ENCODE measurements around the gene TACSTD2. TPM values are rescaled to one million over a fixed set of nuclear protein-coding genes. Genes with fewer than 3 reads are reported as not detected.
"Not testable (repeated sequence)": the region's sequence is repeated elsewhere in the genome, so short reads cannot be mapped to it uniquely, and the experiment has no call there.

TACSTD2 gene
- total RNA-seq, 2 experiments from 2014 or later: 0.07 to 0.11 TPM

DNA sequence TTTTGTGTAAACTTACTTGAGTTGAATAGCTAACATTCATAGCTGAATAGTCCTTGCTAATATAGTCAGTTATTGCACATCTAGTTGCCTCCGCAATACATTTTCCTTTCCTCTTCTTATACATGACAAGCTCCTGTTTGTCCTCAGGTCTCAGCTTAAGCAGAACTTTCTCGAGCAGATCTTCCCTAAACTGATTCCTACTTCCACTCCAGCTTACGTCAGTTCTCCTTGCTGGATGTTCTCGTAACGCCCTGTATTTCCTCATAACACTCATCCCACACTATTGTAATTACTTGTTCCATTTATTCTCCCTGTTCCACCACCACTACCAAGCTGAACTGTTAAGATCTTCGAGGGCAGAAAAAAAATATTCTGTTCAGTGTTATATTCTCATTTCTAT lies 15.4 kb downstream of the TACSTD2 start:
- ChIA-PET CTCF (interaction anchor here (1.0 to 1.3 kb wide), 2 partner anchors 10 to 15 kb away, joined by 5 to 6 read pairs; partner anchors contain the start of gene OMA1), POLR2A (no interaction called here)
- ATAC-seq: no peak
- intact Hi-C loops (cut with DNase I, micrococcal nuclease): no loop called here
- no peak for DNase-seq
- no peaks in the 10 kb centered on the region for H3K36me3 Mint-ChIP-seq (ENCODE audit: low read depth)
- no peaks in the 10 kb centered on the region for H3K9me3 Mint-ChIP-seq (ENCODE audit: low read depth)
- H3K4me3 Mint-ChIP-seq: no peak overlapping the region
- no peaks in the 10 kb centered on the region for H3K4me1 Mint-ChIP-seq
- peaks cover 27% of the 10 kb centered on the region for H3K27me3 Mint-ChIP-seq
- no peak overlapping the region for H3K27ac Mint-ChIP-seq

DNA sequence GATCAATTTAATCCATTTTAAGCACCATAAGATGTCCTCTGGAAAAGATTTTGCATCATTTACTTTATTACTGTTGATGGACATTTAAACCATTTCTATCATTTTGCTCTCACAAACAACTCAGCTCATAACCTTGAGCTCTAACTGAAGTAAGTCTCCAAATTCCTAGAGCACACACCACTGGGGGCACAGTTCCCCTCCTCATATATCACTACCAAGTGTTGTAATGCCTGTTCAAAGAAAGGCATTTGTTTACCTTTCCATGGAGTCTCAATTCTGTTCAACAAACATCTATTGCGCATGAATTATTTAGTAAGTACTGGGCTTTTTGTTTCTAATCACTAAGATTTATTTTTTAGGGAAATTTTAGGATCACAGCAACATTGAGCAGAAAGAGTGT lies 21.7 kb downstream of the TACSTD2 start:
- no peaks in the 10 kb centered on the region for H3K4me1 Mint-ChIP-seq
- POLR2A ChIA-PET: no interaction called here
- CTCF ChIA-PET: no interaction called here
- no peak overlapping the region for H3K27ac Mint-ChIP-seq
- H3K36me3 Mint-ChIP-seq (ENCODE audit: low read depth): no peaks in the 10 kb centered on the region
- no peak for DNase-seq
- H3K27me3 Mint-ChIP-seq: peaks cover 14% of the 10 kb centered on the region
- no peak for ATAC-seq
- intact Hi-C loops (cut with DNase I, micrococcal nuclease): no loop called here
- no peak overlapping the region for H3K4me3 Mint-ChIP-seq
- H3K9me3 Mint-ChIP-seq (ENCODE audit: low read depth): no peaks in the 10 kb centered on the region

DNA sequence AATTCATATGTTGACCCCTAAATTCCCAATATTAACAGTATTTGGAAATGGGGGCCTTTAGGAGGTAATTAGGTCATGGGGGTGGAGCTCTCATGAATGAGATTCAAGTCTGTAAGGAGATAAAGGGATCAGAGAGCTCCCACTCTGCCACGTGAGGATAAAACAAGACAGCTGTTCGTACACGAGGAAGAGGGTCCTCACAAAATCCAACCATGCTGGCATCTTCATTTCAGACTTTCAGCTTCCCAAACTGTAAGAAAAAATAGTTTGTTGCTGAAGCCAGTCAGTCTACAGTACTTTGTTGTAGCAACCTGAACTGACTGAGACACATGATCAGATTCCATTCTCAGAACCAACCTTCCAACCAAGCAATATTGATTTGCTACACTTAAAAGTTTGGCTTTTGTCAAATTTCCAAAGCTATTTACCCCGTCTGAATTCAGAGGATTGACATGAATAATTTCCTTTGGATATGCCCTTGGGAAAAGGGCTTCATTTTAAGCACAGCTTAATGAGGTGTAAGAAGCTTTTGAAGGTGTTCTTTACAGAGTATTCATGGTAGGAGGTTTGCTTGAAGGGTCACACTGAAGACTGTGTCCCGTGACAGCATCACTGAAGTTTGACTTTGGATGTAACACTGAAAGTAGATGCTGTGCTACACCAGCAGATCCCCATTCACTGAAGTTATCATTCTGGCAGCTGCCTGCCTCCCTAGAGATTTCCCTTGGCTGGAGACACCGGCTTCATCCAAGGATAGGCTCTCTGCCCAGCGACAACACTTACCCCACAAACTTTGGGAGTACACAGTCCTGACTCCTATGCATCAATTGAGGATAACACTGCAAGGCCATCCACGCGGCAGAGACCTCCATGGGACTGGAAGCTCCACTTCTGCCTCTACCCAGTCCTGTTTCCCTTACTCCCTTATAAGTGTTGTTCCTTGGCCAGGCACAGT lies 25.6 kb downstream of the TACSTD2 start:
- ChIA-PET POLR2A (no interaction called here), CTCF (interaction anchor here (0.9 to 1.2 kb wide), 2 partner anchors 35 to 36 kb away, joined by 3 read pairs; no protein-coding TSS in a partner anchor)
- peaks cover 5% of the 10 kb centered on the region for H3K4me1 Mint-ChIP-seq
- DNase-seq: no peak
- H3K9me3 Mint-ChIP-seq (ENCODE audit: low read depth): no peaks in the 10 kb centered on the region
- H3K27ac Mint-ChIP-seq: no peak overlapping the region
- intact Hi-C loops (cut with DNase I, micrococcal nuclease): no loop called here
- peaks cover 8% of the 10 kb centered on the region for H3K27me3 Mint-ChIP-seq
- ATAC-seq: no peak
- no peak overlapping the region for H3K4me3 Mint-ChIP-seq
- no peaks in the 10 kb centered on the region for H3K36me3 Mint-ChIP-seq (ENCODE audit: low read depth)

DNA sequence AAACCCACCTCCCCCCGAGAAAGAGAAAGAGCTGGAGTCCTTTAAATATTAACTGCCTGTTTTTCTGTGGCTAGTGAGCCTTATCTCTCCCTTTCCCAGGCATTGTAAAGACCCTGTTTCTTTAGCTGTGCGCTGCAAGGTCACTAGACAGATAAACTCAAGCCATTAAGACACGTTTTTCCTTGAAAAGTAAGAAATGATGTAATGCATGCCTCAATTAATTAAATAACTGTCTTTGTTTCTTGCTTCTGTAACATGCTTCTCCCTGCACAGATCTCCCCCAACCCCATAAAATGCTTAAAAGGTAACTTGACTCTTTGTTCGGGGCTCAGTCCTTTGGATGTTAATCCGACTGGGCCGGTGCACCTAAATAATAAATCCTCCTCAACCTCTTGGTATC lies 27.8 kb downstream of the TACSTD2 start:
- intact Hi-C loops (cut with DNase I, micrococcal nuclease): loop anchor here in 1 of 2 experiments (10.0 kb wide), 1 partner anchor 1266 kb away; the partner anchor contains the start of gene HOOK1
- CTCF ChIA-PET: interaction anchor here (1.7 to 5.6 kb wide), 3 partner anchors 11 to 104 kb away, joined by 6 to 95 read pairs (median 14); no protein-coding TSS in a partner anchor
- ATAC-seq; H3K27ac Mint-ChIP-seq; H3K36me3 Mint-ChIP-seq (ENCODE audit: low read depth); H3K4me3 Mint-ChIP-seq; DNase-seq; H3K27me3 Mint-ChIP-seq; H3K9me3 Mint-ChIP-seq (ENCODE audit: low read depth): not testable (repeated sequence)
- H3K4me1 Mint-ChIP-seq: peaks cover 15% of the 10 kb centered on the region
- POLR2A ChIA-PET: interaction anchor here (0.5 kb wide), 1 partner anchor 146 kb away, joined by 7 read pairs; no protein-coding TSS in a partner anchor

DNA sequence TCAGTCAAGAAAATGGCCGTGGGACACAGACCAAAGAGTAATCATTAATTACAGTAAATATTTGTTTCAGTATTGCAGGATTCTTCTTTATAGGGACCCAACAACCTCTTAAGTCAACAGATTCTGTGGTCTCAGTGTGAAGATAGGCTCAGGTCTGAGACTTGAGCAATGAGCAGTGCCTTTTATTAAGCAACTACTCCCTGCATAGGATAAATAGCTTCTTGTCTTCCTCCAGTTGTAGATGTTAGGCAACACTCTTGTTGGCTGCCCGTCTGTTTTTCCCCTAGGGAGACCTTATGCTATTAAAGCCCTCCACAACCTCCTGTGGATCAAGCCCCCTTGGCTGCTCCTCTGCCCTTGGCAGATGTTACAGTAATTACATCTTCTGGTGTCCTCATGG lies 28.7 kb downstream of the TACSTD2 start:
- H3K4me3 Mint-ChIP-seq: no peak overlapping the region
- no peaks in the 10 kb centered on the region for H3K9me3 Mint-ChIP-seq (ENCODE audit: low read depth)
- H3K27ac Mint-ChIP-seq: no peak overlapping the region
- peaks cover 16% of the 10 kb centered on the region for H3K4me1 Mint-ChIP-seq
- H3K36me3 Mint-ChIP-seq (ENCODE audit: low read depth): no peaks in the 10 kb centered on the region
- intact Hi-C loops (cut with DNase I, micrococcal nuclease): loop anchor here in 1 of 2 experiments (10.0 kb wide), 1 partner anchor 1266 kb away; the partner anchor contains the start of gene HOOK1
- DNase-seq (no peak), ATAC-seq (no peak)
- H3K27me3 Mint-ChIP-seq: peaks cover 1% of the 10 kb centered on the region
- ChIA-PET CTCF (interaction anchor here (1.7 to 5.6 kb wide), 3 partner anchors 10 to 104 kb away, joined by 6 to 95 read pairs (median 14); no protein-coding TSS in a partner anchor), POLR2A (no interaction called here)

DNA sequence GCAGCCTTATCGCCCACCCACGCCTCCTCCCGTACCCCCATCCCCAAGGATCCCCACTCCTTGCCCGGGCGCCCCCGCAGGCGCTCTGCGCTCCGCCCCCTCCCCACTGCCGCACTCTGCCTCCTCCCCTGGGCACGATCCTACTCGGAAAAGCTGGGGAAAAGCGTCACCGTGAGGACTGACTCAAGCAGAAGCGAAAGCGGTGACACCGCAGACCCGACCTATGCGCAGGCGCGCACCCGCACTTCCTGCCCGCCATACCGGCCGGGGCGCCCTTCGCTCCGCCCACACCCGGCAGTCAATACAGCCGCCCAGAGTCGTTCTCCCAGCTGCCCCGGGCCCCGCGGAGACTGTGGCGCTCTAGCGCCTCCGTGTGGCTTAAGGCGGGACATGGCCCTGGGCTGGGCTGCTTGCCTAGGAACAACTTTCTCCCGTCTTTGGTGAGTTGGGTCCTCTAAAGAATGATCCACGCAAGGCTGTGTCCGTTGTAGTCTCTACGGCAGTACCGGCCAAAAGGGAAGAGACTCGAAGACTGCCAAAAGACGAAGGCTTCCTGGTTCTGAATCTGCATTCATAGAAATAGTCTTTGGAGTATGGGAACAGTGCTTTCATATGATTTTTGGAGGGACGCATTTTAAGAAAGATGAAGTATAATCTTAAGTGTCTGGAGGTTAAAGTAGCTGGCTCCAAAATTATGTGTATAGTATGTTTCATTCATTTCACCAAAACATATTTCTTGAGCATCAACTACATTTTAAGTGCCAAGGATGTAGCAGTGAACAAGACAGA lies 30.3 kb downstream of the TACSTD2 start, which contains the start of gene OMA1:
Gene OMA1 (minus strand): TSS at position 207 of the 789 bp plus-strand sequence. CDS start 7,432 bp downstream, outside the sequence.
- peak; percentile 93 for ATAC-seq
- DNase-seq: peak; percentile 97
- Mint-ChIP-seq H3K27me3 (peaks cover 1% of the 10 kb centered on the region), H3K4me3 (peak within 1 kb of the TSS; percentile 86), H3K36me3 (ENCODE audit: low read depth) (no peaks in the 10 kb centered on the region), H3K9me3 (ENCODE audit: low read depth) (no peaks in the 10 kb centered on the region), H3K4me1 (peaks cover 18% of the 10 kb centered on the region), H3K27ac (peak within 1 kb of the TSS; percentile 96)
- POLR2A ChIA-PET: no interaction called here
- intact Hi-C loops (cut with DNase I, micrococcal nuclease): loop anchor here (1.0 to 10.0 kb wide), 9 partner anchors 26 to 1714 kb away; partner anchors contain the start of genes HOOK1 (in 2 of the 2), JUN (in 2 of the 2) and MYSM1 (in 1 of the 2)
- CTCF ChIA-PET: interaction anchor here (0.7 to 5.6 kb wide), 11 partner anchors 8 to 154 kb away, joined by 3 to 95 read pairs (median 6); no protein-coding TSS in a partner anchor

DNA sequence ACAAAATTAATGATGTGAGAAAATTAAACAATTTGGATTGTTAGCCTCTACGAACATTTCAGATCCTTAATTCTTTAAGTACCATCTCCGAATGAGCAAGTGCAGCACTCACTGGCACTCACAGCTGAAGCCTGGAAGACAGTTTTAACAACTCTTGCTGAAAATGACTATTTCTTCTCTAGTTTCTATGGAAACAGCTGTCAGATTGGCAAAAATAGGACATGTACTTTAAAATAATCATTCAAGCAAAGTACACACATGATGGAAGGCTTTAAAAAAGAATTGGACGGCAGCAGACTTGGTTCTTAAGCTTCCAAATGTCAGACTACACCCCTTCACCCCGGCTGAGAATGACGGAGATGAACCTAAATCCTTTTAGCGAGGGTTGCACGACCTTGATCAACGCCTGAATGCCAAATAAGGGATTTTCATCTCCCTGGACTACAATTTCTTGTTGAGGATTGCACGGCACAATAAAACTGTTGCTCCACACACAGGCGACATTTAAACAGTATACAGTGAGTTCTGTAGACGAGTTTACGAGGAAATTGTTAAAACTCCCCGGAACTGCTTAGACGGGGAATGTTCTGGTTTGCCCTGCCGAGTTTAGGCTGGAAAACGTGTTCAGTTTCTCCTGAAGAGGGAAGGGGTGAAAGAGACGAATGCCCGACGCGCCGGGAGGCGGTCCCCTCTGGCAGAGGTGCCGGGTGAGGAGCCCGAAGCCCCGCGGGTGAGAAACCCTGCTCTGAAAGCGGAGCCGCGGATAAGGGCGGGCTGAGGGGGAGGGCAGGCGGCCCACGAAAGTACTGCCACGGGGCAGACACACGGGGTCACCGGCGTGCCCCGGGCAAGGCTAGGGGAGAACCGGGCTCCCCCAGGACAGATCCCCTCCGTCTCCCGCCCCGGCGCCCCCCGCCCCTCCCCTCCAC lies 31.2 kb downstream of the TACSTD2 start:
- Mint-ChIP-seq H3K4me1 (peaks cover 18% of the 10 kb centered on the region), H3K27ac (peak overlapping the region; percentile 96), H3K9me3 (ENCODE audit: low read depth) (no peaks in the 10 kb centered on the region), H3K36me3 (ENCODE audit: low read depth) (no peaks in the 10 kb centered on the region), H3K27me3 (no peaks in the 10 kb centered on the region), H3K4me3 (peak overlapping the region; percentile 86)
- CTCF ChIA-PET: interaction anchor here (0.7 to 5.6 kb wide), 12 partner anchors 7 to 153 kb away, joined by 3 to 95 read pairs (median 6); no protein-coding TSS in a partner anchor
- intact Hi-C loops (cut with DNase I, micrococcal nuclease): loop anchor here (1.0 to 10.0 kb wide), 10 partner anchors 21 to 1714 kb away; partner anchors contain the start of genes HOOK1 (in 2 of the 2), JUN (in 2 of the 2) and MYSM1 (in 1 of the 2)
- POLR2A ChIA-PET: interaction anchor here (0.7 kb wide), 1 partner anchor 1935 kb away, joined by 3 read pairs; no protein-coding TSS in a partner anchor
- DNase-seq (peak; percentile 85), ATAC-seq (peak; percentile 67)

DNA sequence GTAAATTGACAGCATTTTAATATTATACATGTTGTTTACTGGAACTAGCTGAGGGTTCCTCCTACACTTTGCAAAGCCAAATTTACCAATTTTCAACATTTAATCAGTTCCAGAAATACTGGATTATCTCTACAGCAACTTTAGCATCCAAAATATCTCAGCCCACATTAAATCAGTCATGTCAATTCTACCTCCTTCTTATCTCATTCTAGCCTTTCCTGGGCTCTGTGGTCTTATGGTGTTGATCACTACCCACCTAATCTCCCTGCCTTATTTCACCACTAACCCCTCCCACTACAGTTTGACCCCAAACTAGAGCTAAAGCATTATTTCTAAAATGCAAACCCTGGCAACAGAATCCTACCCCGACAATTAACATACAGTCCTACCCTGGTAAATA lies 33.8 kb downstream of the TACSTD2 start:
- no peaks in the 10 kb centered on the region for H3K27me3 Mint-ChIP-seq
- POLR2A ChIA-PET: no interaction called here
- no peak for DNase-seq
- no peaks in the 10 kb centered on the region for H3K36me3 Mint-ChIP-seq (ENCODE audit: low read depth)
- H3K27ac Mint-ChIP-seq: no peak overlapping the region
- CTCF ChIA-PET: interaction anchor here (0.7 to 6.4 kb wide), 5 partner anchors 13 to 959 kb away, joined by 3 to 39 read pairs (median 3); no protein-coding TSS in a partner anchor
- H3K4me3 Mint-ChIP-seq: no peak overlapping the region
- H3K4me1 Mint-ChIP-seq: peaks cover 18% of the 10 kb centered on the region
- no peak for ATAC-seq
- no peaks in the 10 kb centered on the region for H3K9me3 Mint-ChIP-seq (ENCODE audit: low read depth)
- intact Hi-C loops (cut with DNase I, micrococcal nuclease): loop anchor here in 1 of 2 experiments (10.0 kb wide), 1 partner anchor 1272 kb away; the partner anchor contains the start of gene HOOK1

DNA sequence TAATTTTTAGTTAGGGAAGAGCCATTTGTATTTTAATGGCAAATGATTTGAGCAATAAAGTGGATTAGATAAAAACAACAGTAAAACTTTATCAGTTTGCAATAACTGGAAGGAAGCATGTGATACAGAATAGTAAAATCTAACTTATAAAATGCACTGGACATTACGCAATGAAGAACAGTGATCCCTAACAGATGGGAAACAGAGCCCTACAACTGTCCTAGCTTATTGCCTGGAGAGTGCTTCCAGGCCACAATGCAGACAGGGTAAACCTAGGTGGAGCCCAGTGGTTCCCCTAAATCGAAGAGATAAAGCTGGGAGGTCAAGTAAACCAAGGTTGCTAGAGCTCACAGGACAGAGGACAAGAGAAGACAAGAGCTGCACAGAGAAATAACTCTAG lies 37.5 kb downstream of the TACSTD2 start:
- intact Hi-C loops (cut with DNase I, micrococcal nuclease): no loop called here
- Mint-ChIP-seq H3K27ac (no peak overlapping the region), H3K4me1 (peaks cover 3% of the 10 kb centered on the region), H3K9me3 (ENCODE audit: low read depth) (no peaks in the 10 kb centered on the region), H3K27me3 (no peaks in the 10 kb centered on the region), H3K36me3 (ENCODE audit: low read depth) (no peaks in the 10 kb centered on the region), H3K4me3 (no peak overlapping the region)
- ChIA-PET POLR2A (no interaction called here), CTCF (interaction anchor here (0.5 to 6.4 kb wide), 5 partner anchors 8 to 44 kb away, joined by 3 to 39 read pairs (median 3); no protein-coding TSS in a partner anchor)
- no peak for ATAC-seq
- DNase-seq: no peak

DNA sequence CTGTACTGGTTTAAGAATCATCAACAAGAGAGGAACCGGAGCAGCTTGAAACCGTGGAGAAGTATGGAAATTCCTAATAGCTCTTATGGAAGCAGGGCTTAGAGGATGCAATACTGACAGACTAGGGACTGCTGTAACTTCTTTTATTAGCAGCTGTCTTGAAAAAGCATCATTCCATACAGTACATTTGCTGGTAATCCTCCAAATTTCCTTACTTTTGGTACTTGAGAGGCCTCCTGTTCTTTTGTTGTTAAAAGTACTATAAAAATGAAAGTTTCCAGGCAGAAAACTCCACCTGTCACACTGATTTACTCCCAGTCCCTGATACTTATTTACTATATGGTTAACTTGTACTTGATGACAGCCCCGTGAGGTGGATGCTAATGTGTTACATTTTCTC lies 38.2 kb downstream of the TACSTD2 start:
- intact Hi-C loops (cut with DNase I, micrococcal nuclease): no loop called here
- Mint-ChIP-seq H3K27me3 (no peaks in the 10 kb centered on the region), H3K4me3 (no peak overlapping the region), H3K36me3 (ENCODE audit: low read depth) (no peaks in the 10 kb centered on the region), H3K4me1 (peaks cover 3% of the 10 kb centered on the region), H3K27ac (no peak overlapping the region), H3K9me3 (ENCODE audit: low read depth) (no peaks in the 10 kb centered on the region)
- ATAC-seq (no peak), DNase-seq (no peak)
- CTCF ChIA-PET: interaction anchor here (0.8 to 6.4 kb wide), 4 partner anchors 8 to 23 kb away, joined by 3 to 39 read pairs (median 6); partner anchors contain the start of gene OMA1
- POLR2A ChIA-PET: no interaction called here
